KMS-11 (cell line): ENCODE measurements around the gene EIF3K.

ENCODE experiments used
- H2AFZ ChIP-seq: fragments of 200-600 bp; sonication (generic); 2 replicates; pipeline ENCODE4 v1.6.1; 2016; ENCODE audit warnings: antibody characterized with exemption, mixed run types, low read depth
- H3K27ac ChIP-seq: fragments of 200-600 bp; sonication (generic); 2 replicates; pipeline ENCODE4 v1.6.1; 2016; ENCODE audit warnings: mild to moderate bottlenecking, mixed run types
- H3K27me3 ChIP-seq: fragments of 200-600 bp; sonication (generic); 2 replicates; pipeline ENCODE4 v1.6.1; 2017; ENCODE audit warnings: mild to moderate bottlenecking, low read depth, mixed run types, moderate library complexity; ENCODE audit not compliant: insufficient read depth
- H3K36me3 ChIP-seq: fragments of 200-600 bp; sonication (generic); 2 replicates; pipeline ENCODE4 v1.6.1; 2017; ENCODE audit warnings: mild to moderate bottlenecking, mixed run types; ENCODE audit not compliant: insufficient read depth
- H3K4me1 ChIP-seq: fragments of 200-600 bp; sonication (generic); 2 replicates; pipeline ENCODE4 v1.6.1; 2016; ENCODE audit warnings: mild to moderate bottlenecking, low read depth, mixed run types; ENCODE audit not compliant: poor library complexity, severe bottlenecking
- H3K4me2 ChIP-seq: fragments of 200-600 bp; sonication (generic); 2 replicates; pipeline ENCODE4 v1.7.0; 2016; ENCODE audit warnings: mild to moderate bottlenecking, mixed run types
- H3K4me3 ChIP-seq: fragments of 200-600 bp; sonication (generic); IDR thresholded peaks from 2 replicates; pipeline ENCODE4 v1.6.1; 2017; ENCODE audit warnings: low read depth, low read length, mixed read lengths; ENCODE audit not compliant: insufficient read depth
- H3K79me2 ChIP-seq: fragments of 200-600 bp; sonication (generic); 2 replicates; pipeline ENCODE4 v1.6.1; 2016; ENCODE audit warnings: low read depth, mixed run types; ENCODE audit not compliant: insufficient read depth
- H3K9ac ChIP-seq: fragments of 200-600 bp; sonication (generic); 2 replicates; pipeline ENCODE4 v1.6.1; 2016; ENCODE audit warnings: mild to moderate bottlenecking, mixed run types
- H4K20me1 ChIP-seq: fragments of 200-600 bp; sonication (generic); 2 replicates; pipeline ENCODE4 v1.6.1; 2016; ENCODE audit warnings: mild to moderate bottlenecking, mixed run types; ENCODE audit not compliant: insufficient read depth
- CTCF ChIP-seq: fragments of 200-600 bp; sonication (generic); conservative IDR thresholded peaks from 2 replicates; pipeline ENCODE4 v1.6.1; 2017; ENCODE audit warnings: low read depth, mild to moderate bottlenecking, antibody characterized with exemption, low read length, moderate library complexity, mixed read lengths

Gene EIF3K

GRCh38 chr19:38616265-38616664 lies 2.7 kb upstream of the EIF3K start:
- no peak overlapping the region for H2AFZ ChIP-seq
- H3K27me3 ChIP-seq: no peaks in the 10 kb centered on the region
- H3K36me3 ChIP-seq: 0 out of 2 replicates have a peak, but pooled peaks cover 4% of the 10 kb centered on the region
- no peaks in the 10 kb centered on the region for H4K20me1 ChIP-seq
- H3K9ac ChIP-seq: no peak overlapping the region
- H3K4me3 ChIP-seq: no peak overlapping the region
- peaks cover 44% of the 10 kb centered on the region for H3K79me2 ChIP-seq
- peak overlapping the region; percentile 89; the same call in 1 of the 2 replicates for H3K4me2 ChIP-seq
- peaks cover 17% of the 10 kb centered on the region for H3K4me1 ChIP-seq
- TF ChIP-seq CTCF: no peak
- no peak overlapping the region for H3K27ac ChIP-seq

- Histone ChIP-seq H3K4me1 (peaks cover 17% of the 10 kb centered on the region), H3K4me2 (peak overlapping the region; percentile 89), H3K27me3 (no peaks in the 10 kb centered on the region), H3K79me2 (peaks cover 47% of the 10 kb centered on the region), H3K9ac (peak overlapping the region; percentile 76; the same call in 1 of the 2 replicates), H3K4me3 (no peak overlapping the region), H2AFZ (peak overlapping the region; percentile 63), H3K36me3 (0 out of 2 replicates have a peak, but pooled peaks cover 7% of the 10 kb centered on the region), H4K20me1 (no peaks in the 10 kb centered on the region), H3K27ac (peak overlapping the region; percentile 83)
- no peak for TF ChIP-seq CTCF
Observed at GRCh38 chr19:38617283-38617763, 1.7 kb upstream of the EIF3K start.

DNA sequence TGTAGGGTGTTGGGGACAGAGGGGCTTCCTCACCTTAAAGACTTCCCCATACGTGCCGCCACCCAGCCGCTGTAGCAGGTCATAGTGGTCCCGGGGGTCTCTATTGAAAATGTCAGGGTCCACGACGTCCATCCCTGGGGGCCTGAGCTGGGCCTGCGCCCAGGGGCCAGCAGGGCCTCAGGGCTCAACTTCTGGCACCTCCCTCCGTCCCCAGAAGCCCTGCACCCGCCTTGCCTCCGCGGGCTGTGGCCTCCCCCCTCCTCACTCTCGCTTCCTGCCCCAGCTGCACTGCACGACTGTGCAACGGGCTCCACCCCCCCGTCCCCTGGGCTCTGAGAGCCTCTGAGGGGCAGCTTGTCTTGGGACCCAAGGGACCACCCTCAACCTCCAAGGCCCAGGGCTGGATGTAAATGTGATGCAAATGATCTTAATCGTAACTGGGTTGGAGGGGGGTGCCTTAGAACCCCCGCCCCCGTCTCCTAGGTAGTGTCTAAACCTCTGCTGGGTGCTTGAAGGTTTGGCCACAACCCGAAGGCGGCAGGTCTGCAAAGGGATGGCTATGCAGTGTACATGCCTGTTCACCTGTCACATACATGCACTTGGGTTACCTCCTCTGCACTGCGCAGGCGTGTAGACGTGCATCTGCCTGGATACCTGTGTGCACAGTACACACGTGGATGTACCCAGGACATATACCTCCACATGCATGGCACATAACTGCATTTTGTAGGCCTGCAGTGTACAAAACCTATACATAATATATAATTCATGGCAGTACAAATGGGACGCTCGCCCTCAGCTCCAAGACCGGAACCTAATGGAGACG lies 1.0 kb upstream of the EIF3K start, which contains the start of gene MAP4K1:
TSS of gene MAP4K1 (minus strand) at position 190 of the 826 bp plus-strand sequence. CDS start at position 132, 58 bp downstream.
- no peaks in the 10 kb centered on the region for H4K20me1 ChIP-seq
- H3K4me3 ChIP-seq: peak within 1 kb of the TSS; percentile 28
- 0 out of 2 replicates have a peak, but pooled peaks cover 7% of the 10 kb centered on the region for H3K36me3 ChIP-seq
- peak within 1 kb of the TSS; percentile 63 for H2AFZ ChIP-seq
- peak within 1 kb of the TSS; percentile 83 for H3K27ac ChIP-seq
- H3K79me2 ChIP-seq: peaks cover 47% of the 10 kb centered on the region
- TF ChIP-seq CTCF: no peak
- peak within 1 kb of the TSS; percentile 89 for H3K4me2 ChIP-seq
- peak within 1 kb of the TSS; percentile 76 for H3K9ac ChIP-seq
- no peaks in the 10 kb centered on the region for H3K27me3 ChIP-seq
- H3K4me1 ChIP-seq: peaks cover 17% of the 10 kb centered on the region

DNA sequence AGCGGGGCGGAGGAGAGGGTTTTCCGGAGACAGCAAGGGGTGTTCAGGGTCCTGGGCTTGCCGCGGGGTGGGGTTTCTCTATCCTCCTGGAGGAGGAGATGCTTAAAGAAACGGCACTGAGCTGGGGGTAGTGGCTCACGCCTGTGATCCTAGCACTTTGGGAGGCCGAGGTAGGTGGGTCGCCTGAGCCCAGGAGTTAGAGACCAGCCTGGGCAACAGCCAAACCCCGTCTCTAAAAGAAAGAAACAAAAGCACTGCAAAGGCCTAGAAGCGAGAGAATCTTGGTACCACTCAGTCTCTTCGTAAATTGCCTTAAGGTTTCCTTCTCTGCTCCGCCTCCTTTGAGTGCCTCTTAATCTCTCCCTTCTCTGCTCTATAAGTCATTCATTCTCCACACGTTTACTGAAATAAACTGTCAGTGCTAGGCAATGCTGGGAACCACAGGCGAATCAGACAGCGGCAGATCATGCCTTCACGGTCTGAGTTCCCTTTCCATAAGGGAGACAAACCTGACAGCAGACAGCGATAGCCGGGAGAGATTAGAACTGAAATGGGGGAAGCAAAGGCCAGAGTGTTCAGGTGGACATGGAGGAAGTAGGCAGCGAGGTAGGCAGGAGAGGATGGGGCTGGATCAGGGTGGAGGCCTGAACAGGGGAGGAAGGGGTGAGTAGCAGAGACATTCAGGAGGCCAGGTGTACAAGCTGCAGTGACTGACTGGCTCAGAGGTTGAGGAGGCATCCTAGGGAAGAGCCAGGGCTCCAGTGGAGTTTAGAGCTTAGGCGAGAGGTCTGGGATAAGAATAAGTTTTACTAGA lies 580 bp downstream of the EIF3K start:
- peak overlapping the region; percentile 76 for H3K9ac ChIP-seq
- TF ChIP-seq CTCF: no peak
- peak overlapping the region; percentile 60; the same call in 1 of the 2 replicates for H2AFZ ChIP-seq
- peaks cover 9% of the 10 kb centered on the region; the same call in 1 of the 2 replicates for H3K36me3 ChIP-seq
- peaks cover 17% of the 10 kb centered on the region for H3K4me1 ChIP-seq
- H3K4me3 ChIP-seq: peak overlapping the region; percentile 28
- H4K20me1 ChIP-seq: no peaks in the 10 kb centered on the region
- H3K79me2 ChIP-seq: peaks cover 47% of the 10 kb centered on the region
- peak overlapping the region; percentile 88 for H3K4me2 ChIP-seq
- H3K27ac ChIP-seq: peak overlapping the region; percentile 51; the same call in 1 of the 2 replicates
- no peaks in the 10 kb centered on the region for H3K27me3 ChIP-seq
